ENCODE data around the gene RBKS. TPM values are rescaled to one million over a fixed set of nuclear protein-coding genes. Genes with fewer than 3 reads are reported as not detected.

The RBKS gene
- total and polyA plus RNA-seq, 2 donors (not counting 1 experiment from before 2014, with no cell fraction given), result 1.3 to 2.6 TPM

DNA sequence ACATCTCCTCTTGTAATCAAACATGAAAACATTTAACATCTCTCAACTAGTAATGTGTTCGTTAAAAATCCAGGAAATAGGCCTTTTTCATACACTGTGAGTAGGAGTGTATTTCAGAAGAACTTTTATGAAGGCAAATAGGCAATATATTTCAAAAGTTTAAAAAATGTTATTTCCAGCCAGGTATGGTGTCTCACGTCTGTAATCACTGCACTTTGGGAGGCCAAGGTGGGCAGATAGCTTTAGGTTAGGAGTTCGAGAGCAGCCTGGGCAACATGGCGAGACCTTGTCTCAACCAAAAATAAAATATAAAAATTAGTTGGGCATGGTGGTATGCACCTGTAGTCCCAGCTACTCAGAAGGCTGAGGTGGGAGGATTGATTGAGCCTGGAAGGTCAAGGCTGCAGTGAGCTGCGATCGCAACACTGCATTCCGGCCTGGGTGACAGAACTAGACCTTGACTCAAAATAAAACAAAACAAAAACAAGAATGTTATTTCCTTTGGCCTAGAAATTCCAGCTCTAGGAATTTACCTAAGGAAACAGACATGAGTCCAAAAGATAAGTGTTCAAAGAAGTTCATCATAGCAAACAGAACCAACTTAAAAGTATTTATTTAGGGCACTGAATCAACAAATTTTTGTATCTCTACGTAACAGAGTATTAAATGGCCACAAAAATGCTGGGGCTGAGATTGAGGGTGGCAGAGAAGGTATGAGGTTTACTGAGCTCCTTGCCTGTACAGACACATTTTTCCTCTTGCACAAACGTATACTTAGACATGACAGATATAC is 14.9 kb downstream of the RBKS start:
- Histone ChIP-seq H2AFZ (ENCODE audit: low read length) (no peak overlapping the region), H3K4me3 (replicated peaks in 1 of 4; ENCODE audit: control extremely low read depth in 1 of 4, insufficient read depth in 1 of 4, low read depth in 3 of 4, low read length in 4 of 4) (no peak overlapping the region), H3K4me1 (ENCODE audit: control insufficient read depth, extremely low read depth, insufficient read depth, low read length) (no peaks in the 10 kb centered on the region), H3K27me3 (ENCODE audit: control insufficient read depth, insufficient read depth, low read length) (no peaks in the 10 kb centered on the region), H3K79me2 (ENCODE audit: control insufficient read depth, insufficient read depth, low read length) (no peaks in the 10 kb centered on the region), H3K9me3 (ENCODE audit: control insufficient read depth, insufficient read depth, low read depth, low read length) (no peaks in the 10 kb centered on the region), H4K20me1 (ENCODE audit: control insufficient read depth, extremely low read depth, insufficient read depth, low read length) (no peaks in the 10 kb centered on the region), H3K36me3 (ENCODE audit: control insufficient read depth, insufficient read depth, low read length) (no peaks in the 10 kb centered on the region), H3K27ac (ENCODE audit: insufficient read depth, low read length) (no peak overlapping the region), H3K4me2 (ENCODE audit: extremely low read depth, insufficient read depth, low read length) (no peak overlapping the region), H3K9ac (ENCODE audit: insufficient read depth, low read length) (no peak overlapping the region)
- DNase-seq (ENCODE audit: low read depth in 2 of 2), result no peak
- no peak for TF ChIP-seq EZH2 (IDR thresholded peaks at IDR 0.05; ENCODE audit: low read length, missing control alignments)
- TF ChIP-seq, protein P1, sequence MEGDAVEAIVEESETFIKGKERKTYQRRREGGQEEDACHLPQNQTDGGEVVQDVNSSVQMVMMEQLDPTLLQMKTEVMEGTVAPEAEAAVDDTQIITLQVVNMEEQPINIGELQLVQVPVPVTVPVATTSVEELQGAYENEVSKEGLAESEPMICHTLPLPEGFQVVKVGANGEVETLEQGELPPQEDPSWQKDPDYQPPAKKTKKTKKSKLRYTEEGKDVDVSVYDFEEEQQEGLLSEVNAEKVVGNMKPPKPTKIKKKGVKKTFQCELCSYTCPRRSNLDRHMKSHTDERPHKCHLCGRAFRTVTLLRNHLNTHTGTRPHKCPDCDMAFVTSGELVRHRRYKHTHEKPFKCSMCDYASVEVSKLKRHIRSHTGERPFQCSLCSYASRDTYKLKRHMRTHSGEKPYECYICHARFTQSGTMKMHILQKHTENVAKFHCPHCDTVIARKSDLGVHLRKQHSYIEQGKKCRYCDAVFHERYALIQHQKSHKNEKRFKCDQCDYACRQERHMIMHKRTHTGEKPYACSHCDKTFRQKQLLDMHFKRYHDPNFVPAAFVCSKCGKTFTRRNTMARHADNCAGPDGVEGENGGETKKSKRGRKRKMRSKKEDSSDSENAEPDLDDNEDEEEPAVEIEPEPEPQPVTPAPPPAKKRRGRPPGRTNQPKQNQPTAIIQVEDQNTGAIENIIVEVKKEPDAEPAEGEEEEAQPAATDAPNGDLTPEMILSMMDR (conservative IDR thresholded peaks at IDR 0.05 in 1 of 2, IDR thresholded peaks at IDR 0.05 in 1 of 2; ENCODE audit: low read depth in 1 of 2, low read length in 2 of 2), result no peak

DNA sequence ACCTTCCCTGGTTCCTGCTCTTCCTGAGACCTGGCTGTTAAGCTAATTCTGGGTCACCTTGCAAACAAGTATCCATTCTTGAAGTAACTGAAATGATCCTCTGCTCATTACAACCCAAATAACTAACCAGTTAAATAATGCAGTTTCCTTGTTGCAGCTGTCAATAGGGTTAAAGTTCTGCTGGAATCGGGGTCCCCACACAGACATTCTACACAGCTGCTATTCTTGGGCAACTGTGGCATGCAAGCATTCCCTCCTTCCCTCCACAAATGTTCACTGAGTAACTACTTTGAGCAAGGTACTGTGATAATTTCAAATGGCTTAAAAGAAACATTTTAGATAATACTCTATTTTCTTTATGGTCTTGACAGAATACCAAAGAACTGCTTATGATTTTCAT is 17.1 kb downstream of the RBKS start:
- TF ChIP-seq EZH2 (IDR thresholded peaks at IDR 0.05; ENCODE audit: low read length, missing control alignments), result no peak
- TF ChIP-seq, protein P1 (conservative IDR thresholded peaks at IDR 0.05 in 1 of 2, IDR thresholded peaks at IDR 0.05 in 1 of 2; ENCODE audit: low read depth in 1 of 2, low read length in 2 of 2), result no peak
- no peaks in the 10 kb centered on the region for H3K79me2 ChIP-seq (ENCODE audit: control insufficient read depth, insufficient read depth, low read length)
- no peaks in the 10 kb centered on the region for H3K9me3 ChIP-seq (ENCODE audit: control insufficient read depth, insufficient read depth, low read depth, low read length)
- H3K4me1 ChIP-seq (ENCODE audit: control insufficient read depth, extremely low read depth, insufficient read depth, low read length), result no peaks in the 10 kb centered on the region
- no peak overlapping the region for H2AFZ ChIP-seq (ENCODE audit: low read length)
- no peaks in the 10 kb centered on the region for H3K36me3 ChIP-seq (ENCODE audit: control insufficient read depth, insufficient read depth, low read length)
- H3K9ac ChIP-seq (ENCODE audit: insufficient read depth, low read length), result no peak overlapping the region
- no peaks in the 10 kb centered on the region for H3K27me3 ChIP-seq (ENCODE audit: control insufficient read depth, insufficient read depth, low read length)
- H3K4me2 ChIP-seq (ENCODE audit: extremely low read depth, insufficient read depth, low read length), result no peak overlapping the region
- H4K20me1 ChIP-seq (ENCODE audit: control insufficient read depth, extremely low read depth, insufficient read depth, low read length), result no peaks in the 10 kb centered on the region
- no peak for DNase-seq (ENCODE audit: low read depth in 2 of 2)
- H3K27ac ChIP-seq (ENCODE audit: insufficient read depth, low read length), result no peak overlapping the region
- H3K4me3 ChIP-seq (replicated peaks in 1 of 4; ENCODE audit: control extremely low read depth in 1 of 4, insufficient read depth in 1 of 4, low read depth in 3 of 4, low read length in 4 of 4), result no peak overlapping the region

DNA sequence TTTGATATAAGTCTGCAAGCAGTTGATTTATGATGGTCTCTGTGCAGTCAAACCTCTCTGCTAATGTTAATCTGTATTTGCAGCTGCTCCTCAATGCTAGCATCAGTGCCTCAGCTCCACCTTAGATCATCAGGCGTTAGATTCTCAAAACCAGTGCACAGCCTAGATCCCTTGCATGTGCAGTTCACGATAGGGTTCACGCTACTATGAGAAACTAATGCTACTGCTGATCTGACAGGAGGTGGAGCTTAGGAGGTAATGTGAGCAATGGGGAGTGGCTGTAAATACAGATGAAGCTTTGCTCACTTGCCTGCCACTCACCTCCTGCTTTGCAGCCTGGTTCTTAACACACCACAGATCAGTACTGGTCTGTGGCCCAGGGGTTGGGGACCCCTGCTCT is 18.4 kb downstream of the RBKS start:
- H4K20me1 ChIP-seq (ENCODE audit: control insufficient read depth, extremely low read depth, insufficient read depth, low read length), result no peaks in the 10 kb centered on the region
- DNase-seq (ENCODE audit: low read depth in 2 of 2), result no peak
- H2AFZ ChIP-seq (ENCODE audit: low read length), result no peak overlapping the region
- no peak overlapping the region for H3K4me3 ChIP-seq (replicated peaks in 1 of 4; ENCODE audit: control extremely low read depth in 1 of 4, insufficient read depth in 1 of 4, low read depth in 3 of 4, low read length in 4 of 4)
- no peaks in the 10 kb centered on the region for H3K79me2 ChIP-seq (ENCODE audit: control insufficient read depth, insufficient read depth, low read length)
- no peak for TF ChIP-seq EZH2 (IDR thresholded peaks at IDR 0.05; ENCODE audit: low read length, missing control alignments)
- TF ChIP-seq, protein P1 (conservative IDR thresholded peaks at IDR 0.05 in 1 of 2, IDR thresholded peaks at IDR 0.05 in 1 of 2; ENCODE audit: low read depth in 1 of 2, low read length in 2 of 2), result no peak
- no peaks in the 10 kb centered on the region for H3K27me3 ChIP-seq (ENCODE audit: control insufficient read depth, insufficient read depth, low read length)
- H3K9me3 ChIP-seq (ENCODE audit: control insufficient read depth, insufficient read depth, low read depth, low read length), result no peaks in the 10 kb centered on the region
- H3K9ac ChIP-seq (ENCODE audit: insufficient read depth, low read length), result no peak overlapping the region
- no peaks in the 10 kb centered on the region for H3K36me3 ChIP-seq (ENCODE audit: control insufficient read depth, insufficient read depth, low read length)
- no peak overlapping the region for H3K27ac ChIP-seq (ENCODE audit: insufficient read depth, low read length)
- H3K4me2 ChIP-seq (ENCODE audit: extremely low read depth, insufficient read depth, low read length), result no peak overlapping the region
- H3K4me1 ChIP-seq (ENCODE audit: control insufficient read depth, extremely low read depth, insufficient read depth, low read length), result no peaks in the 10 kb centered on the region
